GM12875 (cell line): ENCODE measurements around the gene TRAF5.
A peak's percentile ranks its signal among the peaks of the same experiment; 100 is the strongest.

Experiments
- H3K4me3 ChIP-seq: one replicate; pipeline ENCODE4 v1.5.1; 2011; ENCODE audit warnings: low read depth, low read length, control low read depth
- CTCF ChIP-seq: IDR thresholded peaks from 2 replicates; pipeline ENCODE4 v1.5.1; 2011; ENCODE audit warnings: low read depth, mild to moderate bottlenecking, control low read depth, inconsistent platforms, low read length, moderate library complexity, borderline replicate concordance; ENCODE audit not compliant: insufficient read depth

Gene TRAF5

DNA sequence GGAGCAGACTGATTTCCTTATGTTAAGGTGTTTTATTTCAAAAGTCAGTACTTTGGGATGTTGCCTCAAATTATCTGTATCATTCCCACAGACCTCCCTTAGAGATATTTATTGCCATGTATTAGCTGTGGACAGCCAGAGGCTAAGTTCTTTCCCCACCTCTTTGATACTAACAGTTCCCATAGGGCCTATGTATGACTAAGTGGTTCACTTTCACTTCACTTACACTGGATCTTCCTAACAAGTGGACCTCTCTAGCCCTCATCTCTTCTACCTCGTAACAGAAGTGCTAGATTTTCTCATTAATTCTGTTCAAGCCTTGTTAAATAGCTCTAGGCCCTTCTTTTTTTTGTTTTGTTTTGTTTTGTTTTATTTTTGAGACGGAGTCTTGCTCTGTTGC lies 6.2 kb downstream of the TRAF5 start:
- H3K4me3 ChIP-seq: no peak overlapping the region
- no peak for TF ChIP-seq CTCF

DNA sequence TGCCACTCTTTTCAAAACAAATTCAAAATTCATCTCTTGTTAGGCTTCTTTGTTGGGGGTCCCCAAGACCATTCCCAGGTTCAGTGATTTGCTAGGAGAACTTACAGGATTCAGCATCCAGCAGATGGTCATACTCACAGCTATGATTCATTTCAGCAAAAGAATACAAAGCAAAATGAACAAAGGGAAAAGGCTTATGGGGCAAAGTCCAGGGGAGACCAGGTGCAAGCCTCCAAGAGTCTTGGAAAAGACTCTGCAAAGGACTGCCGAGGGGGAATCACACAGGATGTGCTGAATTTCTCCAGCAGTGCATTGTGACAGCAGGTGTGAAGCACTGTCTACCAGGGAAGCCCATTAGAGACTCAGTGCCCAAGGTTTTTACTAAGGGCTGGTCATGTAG lies 7.3 kb downstream of the TRAF5 start:
- TF ChIP-seq CTCF: no peak
- no peak overlapping the region for H3K4me3 ChIP-seq

GRCh38 chr1:211334986-211335385 lies 8.4 kb downstream of the TRAF5 start:
- H3K4me3 ChIP-seq: no peak overlapping the region
- TF ChIP-seq CTCF: no peak

- TF ChIP-seq CTCF: no peak
- H3K4me3 ChIP-seq: no peak overlapping the region
These were observed 9.0 kb downstream of the TRAF5 start for GRCh38 chr1:211335522-211336157.

GRCh38 chr1:211336161-211336560 lies 9.5 kb downstream of the TRAF5 start:
- H3K4me3 ChIP-seq: peak overlapping the region; percentile 5
- no peak for TF ChIP-seq CTCF

- no peak overlapping the region for H3K4me3 ChIP-seq
These were observed 10.1 kb downstream of the TRAF5 start for GRCh38 chr1:211336775-211337174.

More at GRCh38 chr1:211336775-211337174, 10.1 kb downstream of the TRAF5 start:
- TF ChIP-seq CTCF: no peak
